Activated T-cell treated with anti-CD3 and anti-CD28 coated beads, Interleukin-2, amount 50 U/mL, for 72 hours (primary cell): ENCODE data around the gene ST8SIA5. TPM values are rescaled to one million over a fixed set of nuclear protein-coding genes. Genes with fewer than 3 reads are reported as not detected.
A peak's percentile ranks its signal among the peaks of the same experiment; 100 is the strongest.

Experiments
- ATAC-seq, 2 donors: fragments of 150-1000 bp; cut with Tn5 transposase; replicated peaks in 1 of 2; 2 replicates each; pipeline ENCODE4 v1.10.0; 2021; ENCODE audit warnings: moderate library complexity in 2 of 2, mild to moderate bottlenecking in 1 of 2
- DNase-seq, 2 donors: peaks; one replicate each; pipeline ENCODE4 v3.0.0; 2021 to 2022; ENCODE audit warnings: mixed read lengths in 1 of 2
- H3K27ac Mint-ChIP-seq: one replicate; pipeline ENCODE4 v1.8.0; 2022; ENCODE audit warnings: mild to moderate bottlenecking, moderate library complexity, mixed read lengths
- H3K27me3 Mint-ChIP-seq: one replicate; pipeline ENCODE4 v1.8.0; 2022; ENCODE audit warnings: low read depth, mixed read lengths
- H3K36me3 Mint-ChIP-seq, 2 donors: one replicate each; pipeline ENCODE4 v1.8.0; 2022; ENCODE audit warnings: mixed read lengths in 2 of 2, mild to moderate bottlenecking in 1 of 2; ENCODE audit not compliant: insufficient read depth in 2 of 2
- H3K4me1 Mint-ChIP-seq: one replicate; pipeline ENCODE4 v1.8.0; 2022; ENCODE audit warnings: low read depth, mixed read lengths
- H3K4me3 Mint-ChIP-seq, 2 donors: one replicate each; pipeline ENCODE4 v1.8.0; 2022; ENCODE audit warnings: mild to moderate bottlenecking in 2 of 2, mixed read lengths in 2 of 2, moderate library complexity in 2 of 2
- H3K9me3 Mint-ChIP-seq, 2 donors: one replicate each; pipeline ENCODE4 v1.8.0; 2022; ENCODE audit warnings: mixed read lengths in 2 of 2
- total RNA-seq, 2 donors: library from RNA; stranded (reverse); gene quantifications; one replicate each; pipeline ENCODE4 v1.2.3, GENCODE V29; 2022

ST8SIA5 gene
- total RNA-seq, 2 donors from 2014 or later, result 0.09 TPM; not detected in 1

GRCh38 chr18:46761059-46761769 lies 4.4 kb upstream of the ST8SIA5 start:
- DNase-seq (no peak), ATAC-seq (no peak)
- Mint-ChIP-seq H3K36me3 (no peaks in the 10 kb centered on the region), H3K4me1 (peaks cover 11% of the 10 kb centered on the region), H3K4me3 (no peak overlapping the region), H3K27ac (no peak overlapping the region), H3K9me3 (no peaks in the 10 kb centered on the region), H3K27me3 (peaks cover 63% of the 10 kb centered on the region)

- Mint-ChIP-seq H3K27ac (no peak overlapping the region), H3K4me3 (no peak overlapping the region), H3K27me3 (peaks cover 75% of the 10 kb centered on the region), H3K4me1 (peaks cover 16% of the 10 kb centered on the region), H3K9me3 (no peaks in the 10 kb centered on the region), H3K36me3 (no peaks in the 10 kb centered on the region)
- DNase-seq (no peak), ATAC-seq (no peak)
Observed at GRCh38 chr18:46759890-46760289, 3.0 kb upstream of the ST8SIA5 start.

- DNase-seq (no peak), ATAC-seq (no peak)
- H3K4me3 Mint-ChIP-seq, result peak overlapping the region; percentile 56 to 57
- H3K27me3 Mint-ChIP-seq, result peaks cover 83% of the 10 kb centered on the region
- no peak overlapping the region for H3K27ac Mint-ChIP-seq
- H3K36me3 Mint-ChIP-seq, result no peaks in the 10 kb centered on the region
- no peaks in the 10 kb centered on the region for H3K9me3 Mint-ChIP-seq
- peaks cover 26% of the 10 kb centered on the region for H3K4me1 Mint-ChIP-seq
Observed at GRCh38 chr18:46756025-46756558, 761 bp downstream of the ST8SIA5 start.

- no peaks in the 10 kb centered on the region for H3K9me3 Mint-ChIP-seq
- H3K27ac Mint-ChIP-seq, result no peak overlapping the region
- H3K27me3 Mint-ChIP-seq, result peaks cover 83% of the 10 kb centered on the region
- H3K36me3 Mint-ChIP-seq, result no peaks in the 10 kb centered on the region
- ATAC-seq (peak in 1 of 2 donors; percentile 14), DNase-seq (no peak)
- H3K4me3 Mint-ChIP-seq, result peak overlapping the region; percentile 56
- peaks cover 26% of the 10 kb centered on the region for H3K4me1 Mint-ChIP-seq
Observed at GRCh38 chr18:46755315-46756024, 1.4 kb downstream of the ST8SIA5 start.

GRCh38 chr18:46754661-46755292 lies 2.1 kb downstream of the ST8SIA5 start:
- Mint-ChIP-seq H3K4me1 (peaks cover 26% of the 10 kb centered on the region), H3K27ac (no peak overlapping the region), H3K4me3 (no peak overlapping the region)

GRCh38 chr18:46754188-46754587 lies 2.7 kb downstream of the ST8SIA5 start:
- H3K27ac Mint-ChIP-seq, result no peak overlapping the region
- H3K4me3 Mint-ChIP-seq, result no peak overlapping the region
- H3K4me1 Mint-ChIP-seq, result peaks cover 26% of the 10 kb centered on the region
- peaks cover 75% of the 10 kb centered on the region for H3K27me3 Mint-ChIP-seq
- DNase-seq (no peak), ATAC-seq (peak in 1 of 2 donors; percentile 25)
- no peaks in the 10 kb centered on the region for H3K9me3 Mint-ChIP-seq
- no peaks in the 10 kb centered on the region for H3K36me3 Mint-ChIP-seq

More at GRCh38 chr18:46754661-46755292, 2.1 kb downstream of the ST8SIA5 start:
- H3K27me3 Mint-ChIP-seq, result peaks cover 80% of the 10 kb centered on the region
- ATAC-seq, result peak in 1 of 2 donors; percentile 8
- H3K36me3 Mint-ChIP-seq, result no peaks in the 10 kb centered on the region
- DNase-seq, result no peak
- no peaks in the 10 kb centered on the region for H3K9me3 Mint-ChIP-seq

- DNase-seq (no peak), ATAC-seq (no peak)
- no peak overlapping the region for H3K4me3 Mint-ChIP-seq
- peaks cover 15% of the 10 kb centered on the region for H3K4me1 Mint-ChIP-seq
- H3K9me3 Mint-ChIP-seq, result no peaks in the 10 kb centered on the region
- H3K27me3 Mint-ChIP-seq, result peaks cover 62% of the 10 kb centered on the region
- no peak overlapping the region for H3K27ac Mint-ChIP-seq
- no peaks in the 10 kb centered on the region for H3K36me3 Mint-ChIP-seq
Observed at GRCh38 chr18:46751882-46752281, 5.0 kb downstream of the ST8SIA5 start.

GRCh38 chr18:46750626-46751025 lies 6.2 kb downstream of the ST8SIA5 start:
- peaks cover 68% of the 10 kb centered on the region for H3K27me3 Mint-ChIP-seq

GRCh38 chr18:46748466-46748865 lies 8.4 kb downstream of the ST8SIA5 start:
- Mint-ChIP-seq H3K27me3 (peaks cover 68% of the 10 kb centered on the region), H3K27ac (no peak overlapping the region), H3K4me1 (no peaks in the 10 kb centered on the region), H3K9me3 (peaks cover 2 to 3% of the 10 kb centered on the region in 2 donors), H3K36me3 (no peaks in the 10 kb centered on the region), H3K4me3 (no peak overlapping the region)
- ATAC-seq, result no peak
- no peak for DNase-seq

More at GRCh38 chr18:46750626-46751025, 6.2 kb downstream of the ST8SIA5 start:
- Mint-ChIP-seq H3K9me3 (peaks cover 0 to 3% of the 10 kb centered on the region in 2 donors), H3K4me3 (no peak overlapping the region), H3K27ac (no peak overlapping the region), H3K4me1 (peaks cover 12% of the 10 kb centered on the region), H3K36me3 (no peaks in the 10 kb centered on the region)
- ATAC-seq, result no peak
- no peak for DNase-seq

GRCh38 chr18:46740046-46740445 lies 16.8 kb downstream of the ST8SIA5 start:
- DNase-seq (no peak), ATAC-seq (no peak)
- Mint-ChIP-seq H3K27ac (no peak overlapping the region), H3K4me3 (no peak overlapping the region), H3K9me3 (peaks cover 3 to 5% of the 10 kb centered on the region in 2 donors), H3K4me1 (no peaks in the 10 kb centered on the region), H3K36me3 (no peaks in the 10 kb centered on the region), H3K27me3 (peaks cover 46% of the 10 kb centered on the region)

GRCh38 chr18:46738491-46738890 lies 18.4 kb downstream of the ST8SIA5 start:
- peaks cover 31% of the 10 kb centered on the region for H3K27me3 Mint-ChIP-seq
- H3K9me3 Mint-ChIP-seq, result peaks cover 3% of the 10 kb centered on the region in 2 donors
- no peak overlapping the region for H3K4me3 Mint-ChIP-seq
- ATAC-seq (no peak), DNase-seq (no peak)
- no peak overlapping the region for H3K27ac Mint-ChIP-seq
- H3K4me1 Mint-ChIP-seq, result no peaks in the 10 kb centered on the region
- no peaks in the 10 kb centered on the region for H3K36me3 Mint-ChIP-seq

- Mint-ChIP-seq H3K27me3 (peaks cover 21% of the 10 kb centered on the region), H3K4me3 (no peak overlapping the region), H3K4me1 (no peaks in the 10 kb centered on the region), H3K36me3 (no peaks in the 10 kb centered on the region), H3K9me3 (peaks cover 0 to 2% of the 10 kb centered on the region in 2 donors), H3K27ac (no peak overlapping the region)
- no peak for ATAC-seq
- no peak for DNase-seq
Observed at GRCh38 chr18:46736736-46737135, 20.1 kb downstream of the ST8SIA5 start.

- Mint-ChIP-seq H3K4me3 (no peak overlapping the region), H3K9me3 (peaks cover 0 to 5% of the 10 kb centered on the region in 2 donors), H3K27me3 (peaks cover 21% of the 10 kb centered on the region), H3K36me3 (no peaks in the 10 kb centered on the region), H3K27ac (no peak overlapping the region), H3K4me1 (no peaks in the 10 kb centered on the region)
- ATAC-seq (no peak), DNase-seq (no peak)
Observed at GRCh38 chr18:46736135-46736534, 20.7 kb downstream of the ST8SIA5 start.
